Mesothelial cell of epicardium (in vitro differentiated cells): ENCODE results near the gene ING3. TPM values are rescaled to one million over a fixed set of nuclear protein-coding genes. Genes with fewer than 3 reads are reported as not detected.

ENCODE experiments used
- DNase-seq, 2 experiments: peaks; one replicate each; pipeline ENCODE4 v3.0.0; 2021; ENCODE audit warnings: low spot score in 2 of 2; ENCODE audit not compliant: unreplicated experiment in 2 of 2
- H3K27ac Mint-ChIP-seq: 2 replicates; pipeline ENCODE4 v1.8.0; 2021; ENCODE audit warnings: mixed read lengths
- H3K27me3 Mint-ChIP-seq: 2 replicates; pipeline ENCODE4 v1.8.0; 2021; ENCODE audit warnings: low read depth, mixed read lengths
- H3K36me3 Mint-ChIP-seq: 2 replicates; pipeline ENCODE4 v1.8.0; 2021; ENCODE audit warnings: mixed read lengths
- H3K4me1 Mint-ChIP-seq: 2 replicates; pipeline ENCODE4 v1.8.0; 2021; ENCODE audit warnings: mixed read lengths
- H3K4me3 Mint-ChIP-seq: 2 replicates; pipeline ENCODE4 v1.8.0; 2021; ENCODE audit warnings: mild to moderate bottlenecking, moderate library complexity, mixed read lengths
- H3K9me3 Mint-ChIP-seq: 2 replicates; pipeline ENCODE4 v1.8.0; 2021; ENCODE audit warnings: mixed read lengths
- CTCF ChIP-seq: fragments of 200-600 bp; sonication (generic); IDR thresholded peaks from one replicate; pipeline ENCODE4 v1.5.0; 2021; ENCODE audit warnings: antibody characterized with exemption; ENCODE audit not compliant: unreplicated experiment
- total RNA-seq: library from RNA; stranded (reverse); gene quantifications from 3 replicates; pipeline ENCODE4 v1.2.1, GENCODE V29; 2021

Gene ING3
- total RNA-seq, 1 donor from 2014 or later: 20.2 TPM

- Mint-ChIP-seq H3K9me3 (no peaks in the 10 kb centered on the region), H3K36me3 (no peaks in the 10 kb centered on the region), H3K27ac (no peak overlapping the region), H3K27me3 (no peaks in the 10 kb centered on the region), H3K4me1 (no peaks in the 10 kb centered on the region), H3K4me3 (no peak overlapping the region)
- no peak for DNase-seq
- no peak for TF ChIP-seq CTCF
Measured at GRCh38 chr7:120942861-120943260, 7.7 kb upstream of the ING3 start.

- H3K36me3 Mint-ChIP-seq: no peaks in the 10 kb centered on the region
- no peak overlapping the region for H3K4me3 Mint-ChIP-seq
- H3K27me3 Mint-ChIP-seq: no peaks in the 10 kb centered on the region
Measured at GRCh38 chr7:120944826-120945562, 5.6 kb upstream of the ING3 start.

GRCh38 chr7:120947980-120948379 is 2.6 kb upstream of the ING3 start:
- no peaks in the 10 kb centered on the region for H3K9me3 Mint-ChIP-seq
- H3K36me3 Mint-ChIP-seq: no peaks in the 10 kb centered on the region
- peaks cover 21% of the 10 kb centered on the region for H3K4me1 Mint-ChIP-seq
- H3K4me3 Mint-ChIP-seq: no peak overlapping the region
- no peaks in the 10 kb centered on the region for H3K27me3 Mint-ChIP-seq
- no peak for TF ChIP-seq CTCF
- no peak for DNase-seq
- no peak overlapping the region for H3K27ac Mint-ChIP-seq

More at GRCh38 chr7:120944826-120945562, 5.6 kb upstream of the ING3 start:
- no peak overlapping the region for H3K27ac Mint-ChIP-seq
- H3K4me1 Mint-ChIP-seq: peaks cover 10% of the 10 kb centered on the region
- no peak for TF ChIP-seq CTCF
- no peaks in the 10 kb centered on the region for H3K9me3 Mint-ChIP-seq
- no peak for DNase-seq

- H3K9me3 Mint-ChIP-seq: no peaks in the 10 kb centered on the region
Measured at GRCh38 chr7:120949393-120949911, 1.1 kb upstream of the ING3 start.

GRCh38 chr7:120949998-120950538 is 509 bp upstream of the ING3 start:
- peaks cover 21% of the 10 kb centered on the region for H3K4me1 Mint-ChIP-seq
- TF ChIP-seq CTCF: no peak
- H3K27me3 Mint-ChIP-seq: no peaks in the 10 kb centered on the region

More at GRCh38 chr7:120949393-120949911, 1.1 kb upstream of the ING3 start:
- TF ChIP-seq CTCF: no peak
- Mint-ChIP-seq H3K36me3 (no peaks in the 10 kb centered on the region), H3K4me3 (peak overlapping the region; percentile 88), H3K27ac (peak overlapping the region; percentile 99), H3K4me1 (peaks cover 21% of the 10 kb centered on the region), H3K27me3 (no peaks in the 10 kb centered on the region)
- no peak for DNase-seq

More at GRCh38 chr7:120949998-120950538, 509 bp upstream of the ING3 start:
- no peak for DNase-seq
- peak overlapping the region; percentile 88 for H3K4me3 Mint-ChIP-seq
- H3K27ac Mint-ChIP-seq: peak overlapping the region; percentile 99
- peaks cover 2% of the 10 kb centered on the region for H3K36me3 Mint-ChIP-seq
- no peaks in the 10 kb centered on the region for H3K9me3 Mint-ChIP-seq
